ENCODE results near the gene RHAG.
A peak's percentile ranks its signal among the peaks of the same experiment; 100 is the strongest.

Gene RHAG

GRCh38 chr6:49563006-49563886, 73.4 kb downstream of the RHAG start:
- DNase-seq = no peak

GRCh38 chr6:49558238-49558637, 78.4 kb downstream of the RHAG start:
- DNase-seq = no peak

GRCh38 chr6:49557177-49557576, 79.5 kb downstream of the RHAG start:
- DNase-seq = no peak

GRCh38 chr6:49556429-49556837, 80.2 kb downstream of the RHAG start:
- peak; percentile 77 to 93 for DNase-seq

GRCh38 chr6:49555951-49556350, 80.7 kb downstream of the RHAG start:
- no peak for DNase-seq
